WTC11 (cell line): ENCODE results near the gene NRROS. TPM values are rescaled to one million over a fixed set of nuclear protein-coding genes. Genes with fewer than 3 reads are reported as not detected.

Experiments
- ATAC-seq: fragments of 200-7000 bp; cut with Tn5 transposase; 2 replicates; pipeline ENCODE4 v1.10.0; 2021; ENCODE audit warnings: mild to moderate bottlenecking, moderate library complexity
- CTCF ChIA-PET: fragments of 300-600 bp; sonication (Branson Sonifier 250); formaldehyde crosslinking; loops from one replicate; lab custom pipeline; 2021; ENCODE audit warnings: antibody characterized with exemption; lab: Charles Lee
- POLR2A ChIA-PET: fragments of 350-600 bp; sonication (Branson Sonifier 250); formaldehyde crosslinking; loops from one replicate; lab custom pipeline; 2021; ENCODE audit warnings: antibody characterized with exemption; lab: Charles Lee
- DNase-seq: peaks from one replicate; pipeline ENCODE4 v3.0.0; 2021; ENCODE audit warnings: low spot score
- H3K27ac Mint-ChIP-seq: 2 replicates; pipeline ENCODE4 v1.8.0; 2021; ENCODE audit warnings: mixed read lengths
- H3K27me3 Mint-ChIP-seq: 2 replicates; pipeline ENCODE4 v1.8.0; 2021; ENCODE audit warnings: low read depth, mild to moderate bottlenecking, moderate library complexity, mixed read lengths
- H3K36me3 Mint-ChIP-seq: 2 replicates; pipeline ENCODE4 v1.8.0; 2021; ENCODE audit warnings: mixed read lengths
- H3K4me1 Mint-ChIP-seq: 2 replicates; pipeline ENCODE4 v1.8.0; 2022; ENCODE audit warnings: mixed read lengths
- H3K4me3 Mint-ChIP-seq: 2 replicates; pipeline ENCODE4 v1.8.0; 2021; ENCODE audit warnings: mild to moderate bottlenecking, moderate library complexity, mixed read lengths
- H3K9me3 Mint-ChIP-seq: 2 replicates; pipeline ENCODE4 v1.8.0; 2021; ENCODE audit warnings: mixed read lengths
- ELF4 ChIP-seq: sonication (generic); formaldehyde crosslinking; IDR thresholded peaks from 2 replicates; pipeline ENCODE4 v1.8.1; 2022; ENCODE audit warnings: low read depth, mild to moderate bottlenecking, moderate library complexity, missing genetic modification reagents
- FOXJ3 ChIP-seq: sonication (generic); formaldehyde crosslinking; IDR thresholded peaks from 2 replicates; pipeline ENCODE4 v1.9.0; 2021; ENCODE audit warnings: missing genetic modification reagents, mild to moderate bottlenecking, borderline replicate concordance
- GRHL2 ChIP-seq: fragments of 250-450 bp; sonication (Bioruptor Pico); IDR thresholded peaks from 2 replicates; pipeline ENCODE4 v1.8.0; 2022; ENCODE audit warnings: mild to moderate bottlenecking, moderate library complexity; ENCODE audit not compliant: insufficient replicate concordance, severe bottlenecking
- GTF2I ChIP-seq: fragments of 250-450 bp; sonication (Bioruptor Pico); conservative IDR thresholded peaks from 2 replicates; pipeline ENCODE4 v1.4.0; 2021; ENCODE audit warnings: mild to moderate bottlenecking
- NFATC4 ChIP-seq: fragments of 250-450 bp; sonication (Bioruptor Pico); IDR thresholded peaks from 2 replicates; pipeline ENCODE4 v1.9.0; 2021; ENCODE audit warnings: mild to moderate bottlenecking
- NR1H2 ChIP-seq: sonication (generic); formaldehyde crosslinking; IDR thresholded peaks from 2 replicates; pipeline ENCODE4 v1.9.0; 2021; ENCODE audit warnings: mild to moderate bottlenecking, moderate library complexity, missing genetic modification reagents
- OVOL2 ChIP-seq: fragments of 250-450 bp; sonication (Bioruptor Pico); IDR thresholded peaks from 2 replicates; pipeline ENCODE4 v1.9.0; 2021; ENCODE audit warnings: mild to moderate bottlenecking, borderline replicate concordance
- SMAD4 ChIP-seq: sonication (generic); formaldehyde crosslinking; IDR thresholded peaks from 2 replicates; pipeline ENCODE4 v1.8.0; 2022; ENCODE audit warnings: mild to moderate bottlenecking, missing genetic modification reagents
- TEAD4 ChIP-seq: sonication (generic); formaldehyde crosslinking; IDR thresholded peaks from 2 replicates; pipeline ENCODE4 v1.8.0; 2022; ENCODE audit warnings: mild to moderate bottlenecking, missing genetic modification reagents
- TP53 ChIP-seq: sonication (generic); formaldehyde crosslinking; IDR thresholded peaks from 2 replicates; pipeline ENCODE4 v1.8.1; 2023; ENCODE audit warnings: mild to moderate bottlenecking, missing genetic modification reagents
- ZNF263 ChIP-seq: sonication (generic); formaldehyde crosslinking; IDR thresholded peaks from 2 replicates; pipeline ENCODE4 v1.8.1; 2022; ENCODE audit warnings: low read depth, mild to moderate bottlenecking, moderate library complexity, missing genetic modification reagents
- ZNF416 ChIP-seq: fragments of 250-450 bp; sonication (Bioruptor Pico); IDR thresholded peaks from 2 replicates; pipeline ENCODE4 v1.9.0; 2021; ENCODE audit warnings: mild to moderate bottlenecking, inconsistent platforms
- ZNF671 ChIP-seq: fragments of 250-450 bp; sonication (Bioruptor Pico); IDR thresholded peaks from 2 replicates; pipeline ENCODE4 v1.8.0; 2021; ENCODE audit warnings: mild to moderate bottlenecking
- total RNA-seq: library from RNA; stranded (reverse); gene quantifications from 3 replicates; pipeline ENCODE4 v1.2.3, GENCODE V29; 2021
- TF ChIP-seq, protein P1 (sequence below): sonication (generic); formaldehyde crosslinking; IDR thresholded peaks from 2 replicates; pipeline ENCODE4 v1.8.1; 2023; ENCODE audit warnings: mild to moderate bottlenecking, missing genetic modification reagents
- TF ChIP-seq, protein P2 (sequence below): fragments of 250-450 bp; sonication (Bioruptor Pico); IDR thresholded peaks from 2 replicates; pipeline ENCODE4 v1.9.0; 2021; ENCODE audit warnings: mild to moderate bottlenecking
- TF ChIP-seq, protein P3 (sequence below): sonication (generic); formaldehyde crosslinking; IDR thresholded peaks from 2 replicates; pipeline ENCODE4 v1.8.1; 2023; ENCODE audit warnings: mild to moderate bottlenecking, missing genetic modification reagents, moderate library complexity
- TF ChIP-seq, protein P4 (sequence below): fragments of 250-450 bp; sonication (Bioruptor Pico); IDR thresholded peaks from 2 replicates; pipeline ENCODE4 v1.9.0; 2021; ENCODE audit warnings: moderate library complexity, mild to moderate bottlenecking, inconsistent platforms, borderline replicate concordance

Gene NRROS
- total RNA-seq, 1 experiment from 2014 or later = 3.1 TPM

DNA sequence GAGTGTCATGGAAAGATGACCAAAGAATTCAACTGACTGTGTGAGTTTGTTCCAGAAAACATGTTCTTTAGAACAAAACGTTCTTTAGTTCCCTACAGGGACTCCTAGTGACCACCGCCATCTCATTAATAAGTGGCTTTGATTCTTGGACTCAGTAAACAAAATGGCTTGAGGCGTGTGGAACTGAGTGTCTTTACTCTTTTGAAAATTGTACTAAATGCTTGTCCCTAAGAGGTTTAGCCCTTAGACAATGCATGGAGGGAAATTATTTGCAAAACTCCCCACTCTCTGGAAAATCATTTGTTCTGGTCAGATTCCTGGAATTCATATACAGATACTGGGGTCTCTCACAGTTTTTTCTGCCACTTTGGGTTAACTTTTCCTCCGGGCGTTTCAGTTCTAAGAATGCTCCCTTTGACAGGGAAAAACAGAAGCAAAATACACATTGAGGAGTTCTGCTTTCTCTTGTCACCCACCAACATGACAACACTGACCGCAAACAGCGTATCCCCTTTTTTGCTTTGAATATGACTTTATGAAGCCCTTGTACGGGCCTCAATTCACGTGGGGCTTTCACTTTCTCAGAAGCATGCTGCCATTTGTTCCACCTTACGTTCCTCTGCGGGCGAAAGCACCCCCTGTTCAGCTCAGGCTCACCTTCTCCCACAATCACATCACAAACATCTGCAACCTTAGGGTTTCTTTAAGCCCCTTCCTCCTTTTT lies 15.3 kb upstream of the NRROS start:
- DNase-seq = no peak
- CTCF ChIA-PET = interaction anchor here (1.4 kb wide), 1 partner anchor 61 kb away, joined by 4 read pairs; no protein-coding TSS in a partner anchor
- H3K36me3 Mint-ChIP-seq = no peaks in the 10 kb centered on the region
- no peaks in the 10 kb centered on the region; the same call in 1 of the 2 replicates for H3K27me3 Mint-ChIP-seq
- no peaks in the 10 kb centered on the region for H3K9me3 Mint-ChIP-seq
- POLR2A ChIA-PET = no interaction called here
- peaks cover 11% of the 10 kb centered on the region for H3K4me1 Mint-ChIP-seq
- 0 out of 2 replicates have a peak overlapping the region, but pooled peaks have one; percentile 44 for H3K27ac Mint-ChIP-seq
- TF ChIP-seq, protein P1, sequence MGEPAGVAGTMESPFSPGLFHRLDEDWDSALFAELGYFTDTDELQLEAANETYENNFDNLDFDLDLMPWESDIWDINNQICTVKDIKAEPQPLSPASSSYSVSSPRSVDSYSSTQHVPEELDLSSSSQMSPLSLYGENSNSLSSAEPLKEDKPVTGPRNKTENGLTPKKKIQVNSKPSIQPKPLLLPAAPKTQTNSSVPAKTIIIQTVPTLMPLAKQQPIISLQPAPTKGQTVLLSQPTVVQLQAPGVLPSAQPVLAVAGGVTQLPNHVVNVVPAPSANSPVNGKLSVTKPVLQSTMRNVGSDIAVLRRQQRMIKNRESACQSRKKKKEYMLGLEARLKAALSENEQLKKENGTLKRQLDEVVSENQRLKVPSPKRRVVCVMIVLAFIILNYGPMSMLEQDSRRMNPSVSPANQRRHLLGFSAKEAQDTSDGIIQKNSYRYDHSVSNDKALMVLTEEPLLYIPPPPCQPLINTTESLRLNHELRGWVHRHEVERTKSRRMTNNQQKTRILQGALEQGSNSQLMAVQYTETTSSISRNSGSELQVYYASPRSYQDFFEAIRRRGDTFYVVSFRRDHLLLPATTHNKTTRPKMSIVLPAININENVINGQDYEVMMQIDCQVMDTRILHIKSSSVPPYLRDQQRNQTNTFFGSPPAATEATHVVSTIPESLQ (CRISPR knock-in tag) = no peak
- TF ChIP-seq, protein P2, sequence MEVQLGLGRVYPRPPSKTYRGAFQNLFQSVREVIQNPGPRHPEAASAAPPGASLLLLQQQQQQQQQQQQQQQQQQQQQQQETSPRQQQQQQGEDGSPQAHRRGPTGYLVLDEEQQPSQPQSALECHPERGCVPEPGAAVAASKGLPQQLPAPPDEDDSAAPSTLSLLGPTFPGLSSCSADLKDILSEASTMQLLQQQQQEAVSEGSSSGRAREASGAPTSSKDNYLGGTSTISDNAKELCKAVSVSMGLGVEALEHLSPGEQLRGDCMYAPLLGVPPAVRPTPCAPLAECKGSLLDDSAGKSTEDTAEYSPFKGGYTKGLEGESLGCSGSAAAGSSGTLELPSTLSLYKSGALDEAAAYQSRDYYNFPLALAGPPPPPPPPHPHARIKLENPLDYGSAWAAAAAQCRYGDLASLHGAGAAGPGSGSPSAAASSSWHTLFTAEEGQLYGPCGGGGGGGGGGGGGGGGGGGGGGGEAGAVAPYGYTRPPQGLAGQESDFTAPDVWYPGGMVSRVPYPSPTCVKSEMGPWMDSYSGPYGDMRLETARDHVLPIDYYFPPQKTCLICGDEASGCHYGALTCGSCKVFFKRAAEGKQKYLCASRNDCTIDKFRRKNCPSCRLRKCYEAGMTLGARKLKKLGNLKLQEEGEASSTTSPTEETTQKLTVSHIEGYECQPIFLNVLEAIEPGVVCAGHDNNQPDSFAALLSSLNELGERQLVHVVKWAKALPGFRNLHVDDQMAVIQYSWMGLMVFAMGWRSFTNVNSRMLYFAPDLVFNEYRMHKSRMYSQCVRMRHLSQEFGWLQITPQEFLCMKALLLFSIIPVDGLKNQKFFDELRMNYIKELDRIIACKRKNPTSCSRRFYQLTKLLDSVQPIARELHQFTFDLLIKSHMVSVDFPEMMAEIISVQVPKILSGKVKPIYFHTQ = no peak
- TF ChIP-seq, protein P3, sequence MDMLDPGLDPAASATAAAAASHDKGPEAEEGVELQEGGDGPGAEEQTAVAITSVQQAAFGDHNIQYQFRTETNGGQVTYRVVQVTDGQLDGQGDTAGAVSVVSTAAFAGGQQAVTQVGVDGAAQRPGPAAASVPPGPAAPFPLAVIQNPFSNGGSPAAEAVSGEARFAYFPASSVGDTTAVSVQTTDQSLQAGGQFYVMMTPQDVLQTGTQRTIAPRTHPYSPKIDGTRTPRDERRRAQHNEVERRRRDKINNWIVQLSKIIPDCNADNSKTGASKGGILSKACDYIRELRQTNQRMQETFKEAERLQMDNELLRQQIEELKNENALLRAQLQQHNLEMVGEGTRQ (CRISPR knock-in tag) = no peak
- TF ChIP-seq OVOL2 (CRISPR knock-in tag) = no peak
- no peak for TF ChIP-seq TEAD4
- TF ChIP-seq, all 79 proteins: peak for 0
- H3K4me3 Mint-ChIP-seq = no peak overlapping the region
- no peak for ATAC-seq

DNA sequence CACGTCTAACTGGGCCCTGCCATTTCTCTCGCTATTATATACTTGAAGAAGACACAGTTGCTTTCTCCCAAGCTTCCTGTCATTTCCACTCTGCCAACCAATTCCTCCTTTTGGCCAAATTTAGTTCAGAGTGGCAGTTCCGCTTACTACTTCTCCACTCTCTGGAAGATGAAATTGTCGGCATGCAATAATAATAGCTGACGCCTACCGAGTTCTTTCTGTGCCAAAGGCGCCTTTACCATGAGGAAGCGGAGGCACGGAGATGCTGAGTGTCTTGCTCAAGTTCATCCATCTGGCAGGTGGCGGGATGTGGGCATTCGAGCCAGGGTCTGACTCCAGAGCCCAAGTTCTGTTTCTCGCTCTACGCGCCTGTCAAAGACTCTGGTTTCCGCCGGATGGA lies 14.6 kb upstream of the NRROS start:
- Mint-ChIP-seq H3K4me1 (peaks cover 7% of the 10 kb centered on the region), H3K9me3 (no peaks in the 10 kb centered on the region), H3K36me3 (no peaks in the 10 kb centered on the region), H3K4me3 (no peak overlapping the region), H3K27me3 (no peaks in the 10 kb centered on the region; the same call in 1 of the 2 replicates), H3K27ac (no peak overlapping the region)
- DNase-seq (no peak), ATAC-seq (no peak)
- no peak for TF ChIP-seq NFATC4 (CRISPR knock-in tag)
- TF ChIP-seq GRHL2 (CRISPR knock-in tag) = no peak
- no peak for TF ChIP-seq ZNF671 (CRISPR knock-in tag)
- no peak for TF ChIP-seq TP53 (CRISPR knock-in tag)
- TF ChIP-seq NR1H2 (CRISPR knock-in tag) = no peak
- TF ChIP-seq SMAD4 = no peak
- TF ChIP-seq GTF2I (CRISPR knock-in tag) = no peak
- TF ChIP-seq, protein P4, sequence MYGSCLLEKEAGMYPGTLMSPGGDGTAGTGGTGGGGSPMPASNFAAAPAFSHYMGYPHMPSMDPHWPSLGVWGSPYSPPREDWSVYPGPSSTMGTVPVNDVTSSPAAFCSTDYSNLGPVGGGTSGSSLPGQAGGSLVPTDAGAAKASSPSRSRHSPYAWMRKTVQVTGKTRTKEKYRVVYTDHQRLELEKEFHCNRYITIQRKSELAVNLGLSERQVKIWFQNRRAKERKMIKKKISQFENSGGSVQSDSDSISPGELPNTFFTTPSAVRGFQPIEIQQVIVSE (CRISPR knock-in tag) = no peak
- TF ChIP-seq ZNF263 (CRISPR knock-in tag) = no peak
- no peak for TF ChIP-seq ELF4 (CRISPR knock-in tag)
- TF ChIP-seq ZNF416 = no peak
- TF ChIP-seq FOXJ3 (CRISPR knock-in tag) = no peak
- CTCF ChIA-PET = no interaction called here
- POLR2A ChIA-PET = no interaction called here
